Gastrocnemius medialis (tissue), 4 donors: ENCODE results near the gene PLIN5.
A peak's percentile ranks its signal among the peaks of the same experiment; 100 is the strongest.

Experiments used
- POLR2A ChIP-seq, 2 donors: fragments of 450-650 bp; IDR thresholded peaks; one replicate each; pipeline ENCODE4 v1.6.1; 2017; ENCODE audit warnings: antibody characterized with exemption in 2 of 2, mild to moderate bottlenecking in 2 of 2, moderate library complexity in 2 of 2
- TF ChIP-seq, protein P1 (sequence below), 5 experiments: fragments of 450-650 bp in 3 of 5; fragments of 200-600 bp in 2 of 5; sonication (generic) in 2 of 5; IDR thresholded peaks in 4 of 5; conservative IDR thresholded peaks in 1 of 5; 1 replicate in 4 of 5; 2 replicates in 1 of 5; pipeline ENCODE4 v1.5.1; 2016 to 2019; ENCODE audit warnings: antibody characterized with exemption in 5 of 5, mild to moderate bottlenecking in 3 of 5, moderate library complexity in 3 of 5

DNA sequence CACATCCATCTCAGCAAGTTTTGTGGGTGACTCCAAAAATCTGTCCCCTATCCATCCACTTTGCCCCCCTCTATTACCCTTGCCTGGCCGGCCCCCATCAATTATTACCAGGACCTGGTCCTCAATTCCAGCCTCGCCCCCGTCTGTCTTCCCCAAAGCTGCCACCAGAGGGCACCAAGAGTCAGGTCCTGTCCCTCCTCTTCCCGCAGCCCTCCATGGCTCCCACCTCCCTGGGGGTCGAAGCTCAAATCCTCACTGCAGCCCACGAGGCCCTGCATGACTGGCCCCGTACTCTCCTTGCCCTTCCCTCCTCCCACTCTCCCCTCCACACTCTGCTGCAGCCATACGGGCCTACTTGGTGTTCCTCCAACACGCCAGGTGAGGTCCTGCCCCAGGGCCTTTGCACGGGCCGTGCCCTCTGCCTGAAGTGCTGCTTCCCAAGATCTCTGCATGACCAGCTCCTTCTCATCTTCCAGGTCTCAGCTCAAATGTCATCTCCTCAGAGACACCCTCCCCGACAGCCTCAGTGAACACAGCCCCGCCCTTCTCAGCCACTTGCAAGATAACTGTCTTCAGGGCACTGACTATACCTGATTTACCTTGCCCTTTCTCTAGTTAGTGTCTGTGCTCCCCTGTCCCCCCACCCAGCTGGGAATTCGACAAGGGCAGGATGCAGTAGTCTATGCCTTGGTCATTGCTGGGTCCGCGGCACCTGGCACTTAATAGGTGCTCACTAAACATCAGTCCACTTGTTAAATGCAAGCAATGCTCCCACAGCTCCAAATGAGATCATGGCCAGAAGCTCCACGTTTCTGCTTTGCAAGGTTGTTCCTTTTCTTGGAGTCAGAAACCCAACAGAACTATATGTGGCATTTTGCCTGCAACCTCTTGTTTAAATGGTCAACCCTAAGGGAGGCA, 41.3 kb upstream of the PLIN5 start:
- TF ChIP-seq, protein P1, sequence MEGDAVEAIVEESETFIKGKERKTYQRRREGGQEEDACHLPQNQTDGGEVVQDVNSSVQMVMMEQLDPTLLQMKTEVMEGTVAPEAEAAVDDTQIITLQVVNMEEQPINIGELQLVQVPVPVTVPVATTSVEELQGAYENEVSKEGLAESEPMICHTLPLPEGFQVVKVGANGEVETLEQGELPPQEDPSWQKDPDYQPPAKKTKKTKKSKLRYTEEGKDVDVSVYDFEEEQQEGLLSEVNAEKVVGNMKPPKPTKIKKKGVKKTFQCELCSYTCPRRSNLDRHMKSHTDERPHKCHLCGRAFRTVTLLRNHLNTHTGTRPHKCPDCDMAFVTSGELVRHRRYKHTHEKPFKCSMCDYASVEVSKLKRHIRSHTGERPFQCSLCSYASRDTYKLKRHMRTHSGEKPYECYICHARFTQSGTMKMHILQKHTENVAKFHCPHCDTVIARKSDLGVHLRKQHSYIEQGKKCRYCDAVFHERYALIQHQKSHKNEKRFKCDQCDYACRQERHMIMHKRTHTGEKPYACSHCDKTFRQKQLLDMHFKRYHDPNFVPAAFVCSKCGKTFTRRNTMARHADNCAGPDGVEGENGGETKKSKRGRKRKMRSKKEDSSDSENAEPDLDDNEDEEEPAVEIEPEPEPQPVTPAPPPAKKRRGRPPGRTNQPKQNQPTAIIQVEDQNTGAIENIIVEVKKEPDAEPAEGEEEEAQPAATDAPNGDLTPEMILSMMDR (IDR thresholded peaks at IDR 0.05 in 4 of 5, conservative IDR thresholded peaks at IDR 0.05 in 1 of 5): peak; percentile 46 to 80 (median 75)
- no peak for TF ChIP-seq POLR2A (IDR thresholded peaks at IDR 0.05)
